ENCODE results near the gene NDRG2.

GRCh38 chr14:21017528-21018245 is 7.2 kb downstream of the NDRG2 start:
- TF ChIP-seq POLR2AphosphoS5 (IDR thresholded peaks at IDR 0.05), result no peak
- TF ChIP-seq, protein P1, sequence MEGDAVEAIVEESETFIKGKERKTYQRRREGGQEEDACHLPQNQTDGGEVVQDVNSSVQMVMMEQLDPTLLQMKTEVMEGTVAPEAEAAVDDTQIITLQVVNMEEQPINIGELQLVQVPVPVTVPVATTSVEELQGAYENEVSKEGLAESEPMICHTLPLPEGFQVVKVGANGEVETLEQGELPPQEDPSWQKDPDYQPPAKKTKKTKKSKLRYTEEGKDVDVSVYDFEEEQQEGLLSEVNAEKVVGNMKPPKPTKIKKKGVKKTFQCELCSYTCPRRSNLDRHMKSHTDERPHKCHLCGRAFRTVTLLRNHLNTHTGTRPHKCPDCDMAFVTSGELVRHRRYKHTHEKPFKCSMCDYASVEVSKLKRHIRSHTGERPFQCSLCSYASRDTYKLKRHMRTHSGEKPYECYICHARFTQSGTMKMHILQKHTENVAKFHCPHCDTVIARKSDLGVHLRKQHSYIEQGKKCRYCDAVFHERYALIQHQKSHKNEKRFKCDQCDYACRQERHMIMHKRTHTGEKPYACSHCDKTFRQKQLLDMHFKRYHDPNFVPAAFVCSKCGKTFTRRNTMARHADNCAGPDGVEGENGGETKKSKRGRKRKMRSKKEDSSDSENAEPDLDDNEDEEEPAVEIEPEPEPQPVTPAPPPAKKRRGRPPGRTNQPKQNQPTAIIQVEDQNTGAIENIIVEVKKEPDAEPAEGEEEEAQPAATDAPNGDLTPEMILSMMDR (IDR thresholded peaks at IDR 0.05), result no peak
